DOHH2 (cell line): ENCODE measurements around the gene LCP2.

ENCODE experiments used
- CTCF ChIP-seq: fragments of 200-600 bp; sonication (generic); IDR thresholded peaks from one replicate; pipeline ENCODE4 v1.5.1; 2014; ENCODE audit warnings: antibody characterized with exemption, mild to moderate bottlenecking, low read depth, low read length; ENCODE audit not compliant: poor library complexity, severe bottlenecking
- EZH2phosphoT487 ChIP-seq: fragments of 200-600 bp; sonication (generic); IDR thresholded peaks from 2 replicates; pipeline ENCODE4 v1.6.1; 2017; ENCODE audit warnings: borderline replicate concordance, mild to moderate bottlenecking, antibody characterized with exemption, low read length, moderate library complexity, mixed read lengths

- no peak for TF ChIP-seq EZH2phosphoT487
- no peak for TF ChIP-seq CTCF
Observed at GRCh38 chr5:170218726-170219125, 78.9 kb downstream of the LCP2 start.
